Pancreas (tissue), 10 donors: ENCODE measurements around the gene BPIFB1. TPM values are rescaled to one million over a fixed set of nuclear protein-coding genes. Genes with fewer than 3 reads are reported as not detected.
A peak's percentile ranks its signal among the peaks of the same experiment; 100 is the strongest.

Experiments
- ATAC-seq, 4 donors: fragments of 200-7000 bp; cut with Tn5 transposase; one replicate each; pipeline versions ENCODE4 v1.8.0 to v1.9.1; 2020; ENCODE audit warnings: mild to moderate bottlenecking in 4 of 4, moderate library complexity in 4 of 4
- DNase-seq, 6 donors: peaks; one replicate each; pipeline ENCODE4 v3.0.0-alpha.2; 2020
- FAIRE-seq: peaks from 2 replicates; lab custom pipeline; 2012; peaks lifted over from hg19 to GRCh38; lab: Jason Lieb, UNC
- H3K27ac ChIP-seq, 4 donors: fragments of 200-600 bp; sonication (generic); 1 replicate in 3 of 4; 2 replicates in 1 of 4; pipeline versions ENCODE4 v1.5.0 to v1.8.0; 2020
- H3K27me3 ChIP-seq, 4 donors: fragments of 200-600 bp; one replicate each; pipeline ENCODE4 v1.8.0; 2021
- H3K36me3 ChIP-seq, 3 donors: fragments of 200-600 bp; sonication (generic) in 1 of 3; one replicate each; pipeline versions ENCODE4 v1.5.0 to v1.8.0; 2020 to 2021
- H3K4me1 ChIP-seq, 3 donors: fragments of 200-600 bp; one replicate each; pipeline ENCODE4 v1.8.0; 2021
- H3K4me3 ChIP-seq, 4 donors: fragments of 200-600 bp; sonication (generic) in 2 of 4; one replicate each; pipeline versions ENCODE4 v1.5.0 to v1.8.0; 2020 to 2021
- H3K9me3 ChIP-seq, 4 donors: fragments of 200-600 bp; one replicate each; pipeline ENCODE4 v1.8.0; 2021
- WGBS, 2 donors: extraction: QIAGEN DNeasy Blood & Tissue Kit; methylation state at CpG; one replicate each; pipeline ENCODE4 v1.1.7; 2013; 5-methylcytosine and 5-hydroxymethylcytosine counted together
- intact Hi-C, 3 donors: fragments of 100-400 bp; cut with DNase I; formaldehyde crosslinking; loops; one replicate each; pipeline versions ENCODE4 v1.11.1 to v1.14.2; 2022
- polyA plus RNA-seq, 2 donors: library from polyadenylated mRNA; stranded (reverse); fragments of 200-250 nt; gene quantifications; one replicate each; pipeline ENCODE4 v1.2.3, GENCODE V29; 2013
- total RNA-seq, 6 donors: library from RNA; stranded (reverse); fragmentation: NEBNext Ultra II Directional in 4 of 6; extraction: Animal tissue kit (Norgen Biotek cat#: 25700) in 4 of 6; gene quantifications; one replicate each; pipeline versions ENCODE4 v1.2.1 to v1.2.4, GENCODE V29; 2021 to 2023
- TF ChIP-seq, protein P1 (sequence below), 4 donors: fragments of 200-600 bp; sonication (generic) in 3 of 4; IDR thresholded peaks; one replicate each; pipeline versions ENCODE4 v1.5.0 to v1.8.0; 2021; ENCODE audit warnings: antibody characterized with exemption in 4 of 4
- donor health status: healthy with polysubstance abuse.
- donor health status: DM: no; HTN: no; CAD: no; lungs with moderate emphysema.
- donor health status: DM: no; HTN: no; CAD: no.
- donor health status: control.
- donor health status: control.
- donor health status: Bipolar disorder and iron deficiency.
- donor health status: DM: yes; HTN: yes; CAD: no.
- donor health status: DM: no; HTN: no; CAD: no.
- donor health status: DM: no; HTN: no; CAD: no.
- donor health status: DM: yes; HTN: yes; CAD: no.

Gene BPIFB1
- total and polyA plus RNA-seq, 8 donors, result 0.12 to 0.32 TPM; not detected in 6

DNA sequence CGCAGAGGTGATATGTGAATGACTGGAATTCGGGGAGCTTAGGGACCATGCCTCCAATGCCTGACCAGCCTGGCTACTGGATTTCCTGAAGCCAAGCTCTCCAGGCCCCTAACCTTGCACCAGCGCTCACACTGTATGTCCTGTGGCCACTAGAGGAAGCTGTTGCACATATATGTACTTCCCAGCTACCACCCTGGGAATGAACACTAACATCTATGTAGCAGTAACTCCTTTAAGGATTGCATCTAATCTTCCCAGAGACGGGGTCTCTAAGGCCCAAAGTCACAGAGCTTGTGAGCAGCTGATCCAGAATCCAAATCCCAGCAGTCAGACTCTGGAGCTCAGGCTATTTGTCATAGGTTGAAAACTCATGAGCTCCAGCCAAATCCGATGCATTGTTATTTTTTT is 20.4 kb upstream of the BPIFB1 start:
- Histone ChIP-seq H3K4me1 (no peaks in the 10 kb centered on the region), H3K4me3 (no peak overlapping the region), H3K27ac (no peak overlapping the region), H3K36me3 (no peaks in the 10 kb centered on the region), H3K9me3 (no peaks in the 10 kb centered on the region), H3K27me3 (no peaks in the 10 kb centered on the region)
- TF ChIP-seq, protein P1, sequence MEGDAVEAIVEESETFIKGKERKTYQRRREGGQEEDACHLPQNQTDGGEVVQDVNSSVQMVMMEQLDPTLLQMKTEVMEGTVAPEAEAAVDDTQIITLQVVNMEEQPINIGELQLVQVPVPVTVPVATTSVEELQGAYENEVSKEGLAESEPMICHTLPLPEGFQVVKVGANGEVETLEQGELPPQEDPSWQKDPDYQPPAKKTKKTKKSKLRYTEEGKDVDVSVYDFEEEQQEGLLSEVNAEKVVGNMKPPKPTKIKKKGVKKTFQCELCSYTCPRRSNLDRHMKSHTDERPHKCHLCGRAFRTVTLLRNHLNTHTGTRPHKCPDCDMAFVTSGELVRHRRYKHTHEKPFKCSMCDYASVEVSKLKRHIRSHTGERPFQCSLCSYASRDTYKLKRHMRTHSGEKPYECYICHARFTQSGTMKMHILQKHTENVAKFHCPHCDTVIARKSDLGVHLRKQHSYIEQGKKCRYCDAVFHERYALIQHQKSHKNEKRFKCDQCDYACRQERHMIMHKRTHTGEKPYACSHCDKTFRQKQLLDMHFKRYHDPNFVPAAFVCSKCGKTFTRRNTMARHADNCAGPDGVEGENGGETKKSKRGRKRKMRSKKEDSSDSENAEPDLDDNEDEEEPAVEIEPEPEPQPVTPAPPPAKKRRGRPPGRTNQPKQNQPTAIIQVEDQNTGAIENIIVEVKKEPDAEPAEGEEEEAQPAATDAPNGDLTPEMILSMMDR (IDR thresholded peaks at IDR 0.05), result peak in 3 of 4 donors; percentile 20 to 37 (median 26)
- FAIRE-seq (no peak), DNase-seq (peak in 2 of 6 donors; percentile 21 to 50), ATAC-seq (peak in 3 of 4 donors; percentile 84 to 88 (median 85))
- intact Hi-C loops, result no loop called here
- 22 to 34% methylated on average over 5 of the region's 5 CpGs for WGBS, 2 donors

DNA sequence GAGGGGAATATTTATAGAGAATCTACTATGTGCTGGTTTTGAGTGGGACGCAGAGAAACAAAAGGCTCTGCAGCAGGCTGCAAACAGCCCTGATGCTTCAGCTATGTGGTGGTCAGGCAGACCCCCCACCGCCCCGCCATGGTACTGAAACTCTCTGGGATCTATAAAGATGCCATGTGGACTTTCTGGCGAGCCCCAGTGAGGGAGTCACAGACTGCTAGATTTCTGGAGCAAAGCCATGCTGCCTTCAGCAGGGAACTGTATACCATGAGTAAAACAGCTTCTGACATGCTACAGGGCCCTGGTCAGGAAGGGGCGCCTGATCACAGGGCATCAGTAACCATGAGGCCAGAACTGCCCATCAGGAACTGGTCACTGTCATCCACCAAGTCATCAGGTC is 19.2 kb upstream of the BPIFB1 start:
- Histone ChIP-seq H3K27me3 (no peaks in the 10 kb centered on the region), H3K4me3 (no peak overlapping the region), H3K27ac (no peak overlapping the region), H3K9me3 (no peaks in the 10 kb centered on the region), H3K36me3 (no peaks in the 10 kb centered on the region), H3K4me1 (peaks cover 0 to 3% (median 0%) of the 10 kb centered on the region in 3 donors)
- 71 to 77% methylated on average over 5 of the region's 5 CpGs for WGBS, 2 donors
- intact Hi-C loops, result no loop called here
- FAIRE-seq (no peak), DNase-seq (no peak), ATAC-seq (no peak)
- TF ChIP-seq, protein P1 (IDR thresholded peaks at IDR 0.05), result no peak

DNA sequence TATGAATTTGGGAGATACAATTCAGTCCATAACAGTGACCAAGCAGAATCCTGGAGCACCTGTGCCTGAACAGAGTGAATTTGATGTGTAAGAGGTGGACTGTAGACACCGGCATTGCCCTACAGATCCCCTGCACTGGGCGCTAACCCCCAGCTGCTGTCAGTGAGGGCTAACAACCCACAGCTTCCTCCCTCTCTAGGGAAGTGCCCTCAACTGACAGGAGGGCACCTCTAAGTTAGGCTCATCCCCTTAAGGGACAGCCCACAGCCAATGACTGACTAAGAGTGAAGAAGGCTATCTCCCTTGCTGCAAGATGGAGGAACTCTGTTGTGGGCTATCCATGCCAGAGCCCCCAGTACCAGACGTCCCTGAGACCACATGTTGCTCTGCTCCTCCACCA is 15.3 kb upstream of the BPIFB1 start:
- intact Hi-C loops, result no loop called here
- H3K27ac ChIP-seq, result no peak overlapping the region
- no peaks in the 10 kb centered on the region for H3K36me3 ChIP-seq
- no peaks in the 10 kb centered on the region for H3K9me3 ChIP-seq
- peaks cover 0 to 5% (median 3%) of the 10 kb centered on the region in 3 donors for H3K4me1 ChIP-seq
- FAIRE-seq (no peak), DNase-seq (no peak), ATAC-seq (no peak)
- H3K27me3 ChIP-seq, result no peaks in the 10 kb centered on the region
- 72% methylated on average over 3 of the region's 3 CpGs for WGBS, 2 donors
- TF ChIP-seq, protein P1 (IDR thresholded peaks at IDR 0.05), result no peak
- no peak overlapping the region for H3K4me3 ChIP-seq

DNA sequence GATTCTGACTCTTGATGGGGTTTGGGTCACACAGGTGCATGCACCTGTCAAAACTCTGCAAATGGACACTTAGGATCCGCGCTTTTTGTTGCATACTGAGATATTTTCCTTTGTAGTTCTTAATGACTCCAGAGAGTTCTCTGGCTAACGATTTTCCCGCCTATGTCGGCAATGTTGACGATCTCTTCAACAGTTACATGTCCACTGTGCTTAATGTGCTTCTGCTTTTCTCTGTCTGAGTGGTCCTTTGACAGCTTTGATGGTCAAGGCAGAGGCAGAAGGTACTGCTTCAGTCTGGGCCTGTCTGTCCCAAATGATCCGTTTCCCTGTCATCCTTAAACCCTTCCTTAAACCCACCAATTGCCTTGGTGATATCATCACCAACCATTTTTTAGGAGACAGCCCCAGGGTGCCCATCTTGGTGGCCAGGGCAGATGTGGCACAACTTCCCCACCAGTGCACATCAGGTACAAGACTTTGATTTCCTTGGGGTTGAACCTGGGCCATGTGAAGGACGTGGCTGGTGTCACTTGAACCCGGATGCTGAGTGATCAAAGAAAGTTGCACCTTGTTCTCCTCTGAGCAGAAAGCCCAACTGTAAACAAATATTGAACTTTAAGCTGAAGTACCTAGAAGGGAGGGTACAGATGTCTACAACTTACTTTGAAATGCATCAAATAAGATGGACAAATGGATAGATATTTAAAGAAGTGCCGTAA is 10.7 kb upstream of the BPIFB1 start:
- TF ChIP-seq, protein P1 (IDR thresholded peaks at IDR 0.05), result no peak
- Histone ChIP-seq H3K9me3 (no peaks in the 10 kb centered on the region), H3K36me3 (no peaks in the 10 kb centered on the region), H3K4me3 (no peak overlapping the region), H3K27me3 (no peaks in the 10 kb centered on the region), H3K4me1 (peaks cover 0 to 5% (median 3%) of the 10 kb centered on the region in 3 donors), H3K27ac (no peak overlapping the region)
- intact Hi-C loops, result no loop called here
- 70 to 80% methylated on average over 10 of the region's 10 CpGs for WGBS, 2 donors
- no peak for ATAC-seq
- no peak for FAIRE-seq
- DNase-seq, result no peak
